SK-N-SH treated with all-trans-retinoic acid at 6 μM for 48 hours (cell line): ENCODE measurements around the gene HEMK1.

Experiments used
- ATAC-seq: fragments of 200-7000 bp; cut with Tn5 transposase; 3 replicates; pipeline ENCODE4 v1.9.1; 2020; ENCODE audit warnings: mild to moderate bottlenecking, moderate library complexity
- ARNTL ChIP-seq: fragments of 450-650 bp; formaldehyde crosslinking; IDR thresholded peaks from 2 replicates; pipeline ENCODE4 v1.5.0; 2020; ENCODE audit warnings: low read depth, mild to moderate bottlenecking, moderate library complexity, borderline replicate concordance
- BACH2 ChIP-seq: fragments of 250-450 bp; sonication (Bioruptor Pico); IDR thresholded peaks from 2 replicates; pipeline ENCODE4 v1.9.0; 2021; ENCODE audit warnings: mild to moderate bottlenecking, borderline replicate concordance
- CREB5 ChIP-seq: fragments of 250-450 bp; sonication (Bioruptor Pico); IDR thresholded peaks from 2 replicates; pipeline ENCODE4 v1.5.1; 2020; ENCODE audit warnings: low read depth, mild to moderate bottlenecking, moderate library complexity
- CSDC2 ChIP-seq: fragments of 250-450 bp; sonication (Bioruptor Pico); IDR thresholded peaks from 2 replicates; pipeline ENCODE4 v1.5.0; 2020; ENCODE audit warnings: mild to moderate bottlenecking, moderate library complexity
- ESRRG ChIP-seq: fragments of 250-450 bp; sonication (Bioruptor Pico); IDR thresholded peaks from 2 replicates; pipeline ENCODE4 v1.6.1; 2021; ENCODE audit warnings: mild to moderate bottlenecking
- GLIS3 ChIP-seq: fragments of 250-450 bp; sonication (Bioruptor Pico); IDR thresholded peaks from 2 replicates; pipeline ENCODE4 v1.5.0; 2020; ENCODE audit warnings: mild to moderate bottlenecking, moderate library complexity
- ISL1 ChIP-seq: fragments of 250-450 bp; sonication (Bioruptor Pico); IDR thresholded peaks from 2 replicates; pipeline ENCODE4 v2.1.2; 2022; ENCODE audit warnings: mild to moderate bottlenecking, moderate library complexity
- OSR1 ChIP-seq: fragments of 250-450 bp; sonication (Bioruptor Pico); IDR thresholded peaks from 2 replicates; pipeline ENCODE4 v1.8.0; 2022; ENCODE audit warnings: moderate library complexity, mild to moderate bottlenecking, inconsistent platforms
- PATZ1 ChIP-seq: fragments of 250-450 bp; sonication (Bioruptor Pico); IDR thresholded peaks from 2 replicates; pipeline ENCODE4 v1.8.0; 2020; ENCODE audit warnings: mild to moderate bottlenecking, moderate library complexity, borderline replicate concordance
- POU6F1 ChIP-seq: fragments of 250-450 bp; sonication (Bioruptor Pico); IDR thresholded peaks from 2 replicates; pipeline ENCODE4 v1.8.0; 2021; ENCODE audit warnings: low read depth, mild to moderate bottlenecking, moderate library complexity, borderline replicate concordance
- PPARA ChIP-seq: fragments of 250-450 bp; sonication (Bioruptor Pico); IDR thresholded peaks from 2 replicates; pipeline ENCODE4 v1.5.0; 2020; ENCODE audit warnings: mild to moderate bottlenecking, borderline replicate concordance
- RARB ChIP-seq: fragments of 250-450 bp; sonication (Bioruptor Pico); IDR thresholded peaks from 2 replicates; pipeline ENCODE4 v1.8.0; 2021; ENCODE audit warnings: mild to moderate bottlenecking, moderate library complexity
- SNAI2 ChIP-seq: fragments of 250-450 bp; sonication (Bioruptor Pico); IDR thresholded peaks from 2 replicates; pipeline ENCODE4 v1.5.0; 2020; ENCODE audit warnings: mild to moderate bottlenecking, moderate library complexity
- TCF4 ChIP-seq: fragments of 250-450 bp; sonication (Bioruptor Pico); IDR thresholded peaks from 2 replicates; pipeline ENCODE4 v1.8.0; 2021; ENCODE audit warnings: mild to moderate bottlenecking, moderate library complexity, borderline replicate concordance
- TOX ChIP-seq: fragments of 250-450 bp; sonication (Bioruptor Pico); IDR thresholded peaks from 2 replicates; pipeline ENCODE4 v1.8.0; 2021; ENCODE audit warnings: mild to moderate bottlenecking, moderate library complexity, borderline replicate concordance
- TSHZ2 ChIP-seq: fragments of 250-450 bp; sonication (Bioruptor Pico); IDR thresholded peaks from 2 replicates; pipeline ENCODE4 v1.5.0; 2020; ENCODE audit warnings: mild to moderate bottlenecking, moderate library complexity
- ZFP30 ChIP-seq: fragments of 450-650 bp; formaldehyde crosslinking; IDR thresholded peaks from 2 replicates; pipeline ENCODE4 v1.5.0; 2022; ENCODE audit warnings: mild to moderate bottlenecking, moderate library complexity
- ZNF565 ChIP-seq: fragments of 450-650 bp; formaldehyde crosslinking; conservative IDR thresholded peaks from 2 replicates; pipeline ENCODE4 v1.5.0; 2020; ENCODE audit warnings: low read depth, mild to moderate bottlenecking, moderate library complexity
- ZNF70 ChIP-seq: fragments of 450-650 bp; formaldehyde crosslinking; IDR thresholded peaks from 2 replicates; pipeline ENCODE4 v1.5.0; 2020; ENCODE audit warnings: mild to moderate bottlenecking, moderate library complexity
- ZNF8 ChIP-seq: fragments of 450-650 bp; formaldehyde crosslinking; IDR thresholded peaks from 2 replicates; pipeline ENCODE4 v1.5.0; 2020; ENCODE audit warnings: mild to moderate bottlenecking, moderate library complexity
- TF ChIP-seq, protein P1 (sequence below): fragments of 250-450 bp; sonication (Bioruptor Pico); IDR thresholded peaks from 2 replicates; pipeline ENCODE4 v1.5.1; 2021; ENCODE audit warnings: mild to moderate bottlenecking, moderate library complexity

HEMK1 gene

GRCh38 chr3:50580683-50581458 lies 11.5 kb downstream of the HEMK1 start:
- no peak for ATAC-seq
- TF ChIP-seq OSR1 (no peak), ZFP30 (CRISPR knock-in tag) (no peak), POU6F1 (CRISPR knock-in tag) (no peak), TOX (no peak), ZNF70 (CRISPR knock-in tag) (no peak), BACH2 (CRISPR knock-in tag) (no peak), ZNF8 (no peak), ARNTL (CRISPR knock-in tag) (no peak), PPARA (CRISPR knock-in tag) (no peak), RARB (CRISPR knock-in tag) (no peak), SNAI2 (CRISPR knock-in tag) (no peak), ESRRG (CRISPR knock-in tag) (no peak), CREB5 (CRISPR knock-in tag) (no peak), ISL1 (CRISPR knock-in tag) (no peak), PATZ1 (CRISPR knock-in tag) (no peak)

DNA sequence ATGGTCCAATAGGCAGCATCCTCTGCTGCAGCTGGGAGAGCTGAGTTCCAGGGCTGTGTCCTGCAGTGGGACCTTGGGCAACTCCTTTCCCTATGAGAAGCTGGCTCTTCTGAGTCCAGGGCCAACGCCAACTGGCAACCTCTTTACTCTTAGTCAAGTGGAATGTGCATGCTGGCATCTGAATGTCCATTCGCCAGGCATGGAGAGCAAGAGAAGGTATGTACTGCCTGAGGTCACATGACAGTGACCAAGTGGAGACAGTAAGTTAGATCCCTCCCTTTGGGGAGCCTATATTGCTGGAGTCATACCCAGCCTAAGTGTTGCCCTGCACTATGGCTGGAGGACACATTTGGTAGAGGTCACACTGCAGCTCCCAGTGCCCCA lies 12.1 kb downstream of the HEMK1 start:
- TF ChIP-seq PPARA (CRISPR knock-in tag) (no peak), PATZ1 (CRISPR knock-in tag) (no peak), ARNTL (CRISPR knock-in tag) (no peak), GLIS3 (no peak), POU6F1 (CRISPR knock-in tag) (no peak), ZNF565 (CRISPR knock-in tag) (no peak), TSHZ2 (CRISPR knock-in tag) (no peak), TCF4 (no peak), ZFP30 (CRISPR knock-in tag) (no peak), ZNF70 (CRISPR knock-in tag) (no peak), ZNF8 (no peak), CSDC2 (no peak), CREB5 (CRISPR knock-in tag) (no peak), RARB (CRISPR knock-in tag) (no peak), OSR1 (no peak), ESRRG (CRISPR knock-in tag) (no peak)
- TF ChIP-seq, protein P1, sequence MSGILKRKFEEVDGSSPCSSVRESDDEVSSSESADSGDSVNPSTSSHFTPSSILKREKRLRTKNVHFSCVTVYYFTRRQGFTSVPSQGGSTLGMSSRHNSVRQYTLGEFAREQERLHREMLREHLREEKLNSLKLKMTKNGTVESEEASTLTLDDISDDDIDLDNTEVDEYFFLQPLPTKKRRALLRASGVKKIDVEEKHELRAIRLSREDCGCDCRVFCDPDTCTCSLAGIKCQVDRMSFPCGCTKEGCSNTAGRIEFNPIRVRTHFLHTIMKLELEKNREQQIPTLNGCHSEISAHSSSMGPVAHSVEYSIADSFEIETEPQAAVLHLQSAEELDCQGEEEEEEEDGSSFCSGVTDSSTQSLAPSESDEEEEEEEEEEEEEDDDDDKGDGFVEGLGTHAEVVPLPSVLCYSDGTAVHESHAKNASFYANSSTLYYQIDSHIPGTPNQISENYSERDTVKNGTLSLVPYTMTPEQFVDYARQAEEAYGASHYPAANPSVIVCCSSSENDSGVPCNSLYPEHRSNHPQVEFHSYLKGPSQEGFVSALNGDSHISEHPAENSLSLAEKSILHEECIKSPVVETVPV (CRISPR knock-in tag), result no peak
- ATAC-seq, result no peak
